ENCODE measurements around the gene IKBKE.

IKBKE gene

DNA sequence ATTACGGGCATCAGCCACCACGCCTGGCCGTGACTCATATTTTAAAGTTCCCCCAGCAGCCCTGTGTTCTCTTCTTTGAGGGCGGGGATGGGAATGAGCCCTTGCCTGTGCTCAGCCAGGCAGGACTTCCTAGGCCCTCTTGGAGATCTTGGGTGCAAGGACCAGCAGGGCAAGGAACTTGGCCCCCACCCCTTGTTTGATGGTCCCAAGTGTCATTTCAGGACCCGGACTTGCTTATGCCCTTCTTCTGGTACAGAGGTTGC is 46.4 kb downstream of the IKBKE start:
- no CpG with 5 or more reads among the region's 5 CpGs for WGBS, 2 donors (ENCODE audit: extremely low coverage in 2 of 2, insufficient read length in 2 of 2, insufficient replicate concordance in 1 of 2)
- Histone ChIP-seq H2BK12ac (ENCODE audit: low read length) (no peak overlapping the region), H2AK5ac (ENCODE audit: low read depth, low read length) (no peak overlapping the region), H3K4me2 (ENCODE audit: insufficient read depth, low read length, poor library complexity, severe bottlenecking) (no peak overlapping the region), H4K91ac (ENCODE audit: low read depth, low read length, poor library complexity) (no peak overlapping the region), H3K27ac (replicated peaks; ENCODE audit: low read length) (no peak overlapping the region), H2AFZ (ENCODE audit: low read length) (no peak overlapping the region), H3K4me1 (ENCODE audit: control insufficient read depth in 2 of 2, insufficient read depth in 1 of 2, low read depth in 1 of 2, low read length in 2 of 2) (peaks cover 6 to 17% of the 10 kb centered on the region in 2 donors), H3K36me3 (replicated peaks in 1 of 2; ENCODE audit: control insufficient read depth in 2 of 2, insufficient read depth in 2 of 2, low read length in 2 of 2) (no peaks in the 10 kb centered on the region), H3K79me1 (ENCODE audit: low read depth, low read length) (no peaks in the 10 kb centered on the region), H3K14ac (ENCODE audit: low read length) (no peak overlapping the region), H3K27me3 (ENCODE audit: control insufficient read depth in 3 of 3, insufficient read depth in 3 of 3, low read depth in 1 of 3, low read length in 3 of 3) (peaks cover 0 to 53% (median 2%) of the 10 kb centered on the region in 3 experiments), H3K4me3 (ENCODE audit: low read length in 2 of 2) (no peak overlapping the region), H3K23ac (ENCODE audit: low read depth, low read length, poor library complexity) (no peak overlapping the region), H2BK5ac (ENCODE audit: low read length) (no peak overlapping the region), H3K18ac (ENCODE audit: low read length) (no peak overlapping the region), H2BK15ac (ENCODE audit: low read length) (no peak overlapping the region), H3K9me3 (replicated peaks in 1 of 2; ENCODE audit: control insufficient read depth in 2 of 2, insufficient read depth in 1 of 2, low read depth in 1 of 2, low read length in 2 of 2) (no peaks in the 10 kb centered on the region), H3K9ac (ENCODE audit: low read depth, low read length, poor library complexity) (no peak overlapping the region), H3K4ac (ENCODE audit: low read length) (no peak overlapping the region), H4K8ac (ENCODE audit: low read depth, low read length) (no peak overlapping the region), H2BK120ac (ENCODE audit: low read depth, low read length) (no peak overlapping the region)
- no peak for DNase-seq (ENCODE audit: low spot score)

DNA sequence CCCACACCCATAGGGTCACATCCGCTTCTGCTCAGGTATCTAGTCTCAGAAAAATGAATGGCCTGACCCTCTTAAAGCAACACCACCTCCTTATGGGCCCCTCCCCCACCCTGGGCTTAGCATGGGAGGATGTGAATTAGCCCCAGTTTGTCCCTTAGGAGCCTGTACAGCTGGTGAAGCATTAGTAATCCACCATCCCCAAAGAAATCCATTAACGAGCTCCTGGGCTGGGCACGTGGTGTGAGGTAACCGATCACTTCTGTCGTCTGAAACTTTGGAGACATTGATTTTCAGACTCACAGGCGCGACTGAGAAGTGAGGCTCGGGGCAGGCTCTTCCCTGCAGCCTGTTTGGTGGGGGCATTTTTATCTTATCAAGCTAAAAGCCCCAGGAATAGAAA is 47.5 kb downstream of the IKBKE start:
- no peak for DNase-seq (ENCODE audit: low spot score)
- Histone ChIP-seq H3K27me3 (ENCODE audit: control insufficient read depth in 3 of 3, insufficient read depth in 3 of 3, low read depth in 1 of 3, low read length in 3 of 3) (peaks cover 0 to 50% (median 2%) of the 10 kb centered on the region in 3 experiments), H2BK5ac (ENCODE audit: low read length) (no peak overlapping the region), H3K36me3 (replicated peaks in 1 of 2; ENCODE audit: control insufficient read depth in 2 of 2, insufficient read depth in 2 of 2, low read length in 2 of 2) (no peaks in the 10 kb centered on the region), H3K9me3 (replicated peaks in 1 of 2; ENCODE audit: control insufficient read depth in 2 of 2, insufficient read depth in 1 of 2, low read depth in 1 of 2, low read length in 2 of 2) (no peaks in the 10 kb centered on the region), H3K4me3 (ENCODE audit: low read length in 2 of 2) (no peak overlapping the region), H2BK12ac (ENCODE audit: low read length) (no peak overlapping the region), H4K91ac (ENCODE audit: low read depth, low read length, poor library complexity) (no peak overlapping the region), H2AK5ac (ENCODE audit: low read depth, low read length) (no peak overlapping the region), H2AFZ (ENCODE audit: low read length) (no peak overlapping the region), H3K79me1 (ENCODE audit: low read depth, low read length) (no peaks in the 10 kb centered on the region), H4K8ac (ENCODE audit: low read depth, low read length) (no peak overlapping the region), H3K27ac (replicated peaks; ENCODE audit: low read length) (no peak overlapping the region), H3K18ac (ENCODE audit: low read length) (no peak overlapping the region), H3K9ac (ENCODE audit: low read depth, low read length, poor library complexity) (no peak overlapping the region), H3K4ac (ENCODE audit: low read length) (no peak overlapping the region), H2BK120ac (ENCODE audit: low read depth, low read length) (no peak overlapping the region), H3K14ac (ENCODE audit: low read length) (no peak overlapping the region), H3K4me1 (ENCODE audit: control insufficient read depth in 2 of 2, insufficient read depth in 1 of 2, low read depth in 1 of 2, low read length in 2 of 2) (peaks cover 2 to 5% of the 10 kb centered on the region in 2 donors), H2BK15ac (ENCODE audit: low read length) (no peak overlapping the region), H3K23ac (ENCODE audit: low read depth, low read length, poor library complexity) (no peak overlapping the region), H3K4me2 (ENCODE audit: insufficient read depth, low read length, poor library complexity, severe bottlenecking) (no peak overlapping the region)
- no CpG with 5 or more reads among the region's 8 CpGs for WGBS, 2 donors (ENCODE audit: extremely low coverage in 2 of 2, insufficient read length in 2 of 2, insufficient replicate concordance in 1 of 2)

DNA sequence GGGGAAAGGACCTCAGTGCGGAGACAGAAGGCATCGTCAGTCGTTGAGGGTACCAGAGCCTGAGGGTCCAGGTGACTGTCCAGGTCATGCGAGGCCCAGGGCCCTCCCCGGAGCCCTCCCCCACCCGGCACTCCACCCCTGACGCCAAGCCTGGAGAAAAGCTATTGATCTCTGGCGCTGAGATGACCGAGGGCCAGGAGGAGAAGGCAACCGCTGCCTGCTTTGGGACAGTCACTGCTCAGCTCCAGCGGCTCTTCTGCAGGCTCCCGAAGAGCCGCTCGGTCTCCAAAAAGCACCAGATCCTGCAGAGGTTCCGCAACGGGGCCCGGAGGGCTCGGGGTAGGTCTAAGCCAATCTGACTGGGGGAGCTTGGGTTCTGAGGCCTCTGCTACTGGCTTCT is 47.9 kb downstream of the IKBKE start:
- no CpG with 5 or more reads among the region's 18 CpGs for WGBS, 2 donors (ENCODE audit: extremely low coverage in 2 of 2, insufficient read length in 2 of 2, insufficient replicate concordance in 1 of 2)
- H3K9me3 ChIP-seq (replicated peaks in 1 of 2; ENCODE audit: control insufficient read depth in 2 of 2, insufficient read depth in 1 of 2, low read depth in 1 of 2, low read length in 2 of 2): no peaks in the 10 kb centered on the region
- H3K27me3 ChIP-seq (ENCODE audit: control insufficient read depth in 3 of 3, insufficient read depth in 3 of 3, low read depth in 1 of 3, low read length in 3 of 3): peaks cover 0 to 46% (median 2%) of the 10 kb centered on the region in 3 experiments
- H3K14ac ChIP-seq (ENCODE audit: low read length): no peak overlapping the region
- H3K23ac ChIP-seq (ENCODE audit: low read depth, low read length, poor library complexity): no peak overlapping the region
- DNase-seq (ENCODE audit: low spot score): no peak
- H2BK120ac ChIP-seq (ENCODE audit: low read depth, low read length): no peak overlapping the region
- no peak overlapping the region for H2AK5ac ChIP-seq (ENCODE audit: low read depth, low read length)
- H2BK12ac ChIP-seq (ENCODE audit: low read length): no peak overlapping the region
- H3K9ac ChIP-seq (ENCODE audit: low read depth, low read length, poor library complexity): no peak overlapping the region
- H4K91ac ChIP-seq (ENCODE audit: low read depth, low read length, poor library complexity): no peak overlapping the region
- no peaks in the 10 kb centered on the region for H3K36me3 ChIP-seq (replicated peaks in 1 of 2; ENCODE audit: control insufficient read depth in 2 of 2, insufficient read depth in 2 of 2, low read length in 2 of 2)
- H3K18ac ChIP-seq (ENCODE audit: low read length): no peak overlapping the region
- no peak overlapping the region for H3K4me2 ChIP-seq (ENCODE audit: insufficient read depth, low read length, poor library complexity, severe bottlenecking)
- H2AFZ ChIP-seq (ENCODE audit: low read length): no peak overlapping the region
- H3K4ac ChIP-seq (ENCODE audit: low read length): no peak overlapping the region
- H2BK5ac ChIP-seq (ENCODE audit: low read length): no peak overlapping the region
- no peak overlapping the region for H3K4me3 ChIP-seq (ENCODE audit: low read length in 2 of 2)
- no peak overlapping the region for H2BK15ac ChIP-seq (ENCODE audit: low read length)
- H3K27ac ChIP-seq (replicated peaks; ENCODE audit: low read length): no peak overlapping the region
- H4K8ac ChIP-seq (ENCODE audit: low read depth, low read length): no peak overlapping the region
- H3K79me1 ChIP-seq (ENCODE audit: low read depth, low read length): no peaks in the 10 kb centered on the region
- peaks cover 2 to 4% of the 10 kb centered on the region in 2 donors for H3K4me1 ChIP-seq (ENCODE audit: control insufficient read depth in 2 of 2, insufficient read depth in 1 of 2, low read depth in 1 of 2, low read length in 2 of 2)

DNA sequence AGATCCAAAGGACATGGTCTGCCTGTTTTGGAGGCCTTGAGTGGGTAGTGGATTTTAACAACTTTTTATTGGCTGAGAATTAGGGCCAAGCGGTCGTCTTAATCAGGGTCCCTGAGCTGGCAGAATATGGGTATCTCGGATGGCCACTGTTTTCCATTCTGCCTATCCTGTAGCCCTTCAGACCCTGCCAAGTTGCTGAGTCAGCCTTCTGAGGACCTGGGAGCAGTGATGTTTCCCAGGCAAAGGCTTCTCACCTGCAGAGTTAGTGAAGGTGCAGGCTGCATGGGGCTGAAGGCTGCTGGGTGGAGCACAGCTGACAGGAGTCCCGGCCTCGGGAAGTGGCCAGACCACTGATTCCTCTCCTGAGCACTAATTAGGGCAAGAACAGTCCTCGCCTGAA is 48.5 kb downstream of the IKBKE start:
- H3K9ac ChIP-seq (ENCODE audit: low read depth, low read length, poor library complexity): no peak overlapping the region
- no peak overlapping the region for H2BK5ac ChIP-seq (ENCODE audit: low read length)
- no peak for DNase-seq (ENCODE audit: low spot score)
- no peak overlapping the region for H2BK120ac ChIP-seq (ENCODE audit: low read depth, low read length)
- H3K79me1 ChIP-seq (ENCODE audit: low read depth, low read length): no peaks in the 10 kb centered on the region
- no peak overlapping the region for H3K4me3 ChIP-seq (ENCODE audit: low read length in 2 of 2)
- WGBS, 2 donors (ENCODE audit: extremely low coverage in 2 of 2, insufficient read length in 2 of 2, insufficient replicate concordance in 1 of 2): no CpG with 5 or more reads among the region's 6 CpGs
- H2BK12ac ChIP-seq (ENCODE audit: low read length): no peak overlapping the region
- H4K8ac ChIP-seq (ENCODE audit: low read depth, low read length): no peak overlapping the region
- no peak overlapping the region for H4K91ac ChIP-seq (ENCODE audit: low read depth, low read length, poor library complexity)
- H3K4ac ChIP-seq (ENCODE audit: low read length): no peak overlapping the region
- H3K14ac ChIP-seq (ENCODE audit: low read length): no peak overlapping the region
- no peak overlapping the region for H3K4me2 ChIP-seq (ENCODE audit: insufficient read depth, low read length, poor library complexity, severe bottlenecking)
- no peak overlapping the region for H2AK5ac ChIP-seq (ENCODE audit: low read depth, low read length)
- H3K9me3 ChIP-seq (replicated peaks in 1 of 2; ENCODE audit: control insufficient read depth in 2 of 2, insufficient read depth in 1 of 2, low read depth in 1 of 2, low read length in 2 of 2): no peaks in the 10 kb centered on the region
- no peak overlapping the region for H2BK15ac ChIP-seq (ENCODE audit: low read length)
- H3K27me3 ChIP-seq (ENCODE audit: control insufficient read depth in 3 of 3, insufficient read depth in 3 of 3, low read depth in 1 of 3, low read length in 3 of 3): peaks cover 0 to 41% (median 2%) of the 10 kb centered on the region in 3 experiments
- H2AFZ ChIP-seq (ENCODE audit: low read length): no peak overlapping the region
- no peak overlapping the region for H3K18ac ChIP-seq (ENCODE audit: low read length)
- no peak overlapping the region for H3K23ac ChIP-seq (ENCODE audit: low read depth, low read length, poor library complexity)
- H3K27ac ChIP-seq (replicated peaks; ENCODE audit: low read length): no peak overlapping the region
- H3K4me1 ChIP-seq (ENCODE audit: control insufficient read depth in 2 of 2, insufficient read depth in 1 of 2, low read depth in 1 of 2, low read length in 2 of 2): peaks cover 2 to 4% of the 10 kb centered on the region in 2 donors
- no peaks in the 10 kb centered on the region for H3K36me3 ChIP-seq (replicated peaks in 1 of 2; ENCODE audit: control insufficient read depth in 2 of 2, insufficient read depth in 2 of 2, low read length in 2 of 2)

Data from neuronal stem cell (in vitro differentiated cells).